WTC11 (cell line): ENCODE results near the gene PADI1. TPM values are rescaled to one million over a fixed set of nuclear protein-coding genes. Genes with fewer than 3 reads are reported as not detected.

Experiments used
- ATAC-seq: fragments of 200-7000 bp; cut with Tn5 transposase; 2 replicates; pipeline ENCODE4 v1.10.0; 2021; ENCODE audit warnings: mild to moderate bottlenecking, moderate library complexity
- CTCF ChIA-PET: fragments of 300-600 bp; sonication (Branson Sonifier 250); formaldehyde crosslinking; loops from one replicate; lab custom pipeline; 2021; ENCODE audit warnings: antibody characterized with exemption; lab: Charles Lee
- POLR2A ChIA-PET: fragments of 350-600 bp; sonication (Branson Sonifier 250); formaldehyde crosslinking; loops from one replicate; lab custom pipeline; 2021; ENCODE audit warnings: antibody characterized with exemption; lab: Charles Lee
- DNase-seq: peaks from one replicate; pipeline ENCODE4 v3.0.0; 2021; ENCODE audit warnings: low spot score
- H3K27ac Mint-ChIP-seq: 2 replicates; pipeline ENCODE4 v1.8.0; 2021; ENCODE audit warnings: mixed read lengths
- H3K27me3 Mint-ChIP-seq: 2 replicates; pipeline ENCODE4 v1.8.0; 2021; ENCODE audit warnings: low read depth, mild to moderate bottlenecking, moderate library complexity, mixed read lengths
- H3K36me3 Mint-ChIP-seq: 2 replicates; pipeline ENCODE4 v1.8.0; 2021; ENCODE audit warnings: mixed read lengths
- H3K4me1 Mint-ChIP-seq: 2 replicates; pipeline ENCODE4 v1.8.0; 2022; ENCODE audit warnings: mixed read lengths
- H3K4me3 Mint-ChIP-seq: 2 replicates; pipeline ENCODE4 v1.8.0; 2021; ENCODE audit warnings: mild to moderate bottlenecking, moderate library complexity, mixed read lengths
- H3K9me3 Mint-ChIP-seq: 2 replicates; pipeline ENCODE4 v1.8.0; 2021; ENCODE audit warnings: mixed read lengths
- CDX4 ChIP-seq: fragments of 250-450 bp; sonication (Bioruptor Pico); IDR thresholded peaks from 2 replicates; pipeline ENCODE4 v1.9.0; 2021; ENCODE audit warnings: moderate library complexity, mild to moderate bottlenecking, inconsistent platforms, borderline replicate concordance
- CREM ChIP-seq: sonication (generic); formaldehyde crosslinking; IDR thresholded peaks from 2 replicates; pipeline ENCODE4 v1.8.1; 2022; ENCODE audit warnings: mild to moderate bottlenecking, missing genetic modification reagents, moderate library complexity
- ELF4 ChIP-seq: sonication (generic); formaldehyde crosslinking; IDR thresholded peaks from 2 replicates; pipeline ENCODE4 v1.8.1; 2022; ENCODE audit warnings: low read depth, mild to moderate bottlenecking, moderate library complexity, missing genetic modification reagents
- HMGXB4 ChIP-seq: sonication (generic); formaldehyde crosslinking; IDR thresholded peaks from 2 replicates; pipeline ENCODE4 v1.8.1; 2023; ENCODE audit warnings: mild to moderate bottlenecking, moderate library complexity, missing genetic modification reagents
- IRF2 ChIP-seq: sonication (generic); formaldehyde crosslinking; IDR thresholded peaks from 2 replicates; pipeline ENCODE4 v1.8.0; 2022; ENCODE audit warnings: low read depth, missing genetic modification reagents, borderline replicate concordance
- JAZF1 ChIP-seq: fragments of 250-450 bp; sonication (Bioruptor Pico); IDR thresholded peaks from 2 replicates; pipeline ENCODE4 v1.9.0; 2021; ENCODE audit warnings: moderate library complexity, mild to moderate bottlenecking, inconsistent platforms
- JUN ChIP-seq: sonication (generic); formaldehyde crosslinking; IDR thresholded peaks from 2 replicates; pipeline ENCODE4 v1.8.0; 2023; ENCODE audit warnings: mild to moderate bottlenecking, missing genetic modification reagents
- MXD4 ChIP-seq: fragments of 250-450 bp; sonication (Bioruptor Pico); IDR thresholded peaks from 2 replicates; pipeline ENCODE4 v1.8.0; 2021; ENCODE audit warnings: mild to moderate bottlenecking, moderate library complexity, borderline replicate concordance
- NR3C1 ChIP-seq: sonication (generic); formaldehyde crosslinking; conservative IDR thresholded peaks from 2 replicates; pipeline ENCODE4 v1.8.1; 2023; ENCODE audit warnings: low read depth, mild to moderate bottlenecking, missing genetic modification reagents
- PRRX2 ChIP-seq: fragments of 250-450 bp; sonication (Bioruptor Pico); IDR thresholded peaks from 2 replicates; pipeline ENCODE4 v1.8.0; 2021; ENCODE audit warnings: mild to moderate bottlenecking
- RELA ChIP-seq: sonication (generic); formaldehyde crosslinking; IDR thresholded peaks from 2 replicates; pipeline ENCODE4 v1.8.1; 2022; ENCODE audit warnings: missing genetic modification reagents, mild to moderate bottlenecking, borderline replicate concordance
- SMAD3 ChIP-seq: sonication (generic); formaldehyde crosslinking; IDR thresholded peaks from 2 replicates; pipeline ENCODE4 v1.8.0; 2022; ENCODE audit warnings: missing genetic modification reagents, mild to moderate bottlenecking, borderline replicate concordance
- STAT6 ChIP-seq: sonication (generic); formaldehyde crosslinking; conservative IDR thresholded peaks from 2 replicates; pipeline ENCODE4 v1.8.1; 2023; ENCODE audit warnings: mild to moderate bottlenecking, low read depth, missing genetic modification reagents, moderate library complexity
- TCF7 ChIP-seq: sonication (generic); formaldehyde crosslinking; IDR thresholded peaks from 2 replicates; pipeline ENCODE4 v1.8.0; 2022; ENCODE audit warnings: mild to moderate bottlenecking, low read depth, missing genetic modification reagents, moderate library complexity
- USF2 ChIP-seq: sonication (generic); formaldehyde crosslinking; IDR thresholded peaks from 2 replicates; pipeline ENCODE4 v1.8.1; 2023; ENCODE audit warnings: mild to moderate bottlenecking, missing genetic modification reagents, moderate library complexity
- ZBTB21 ChIP-seq: sonication (generic); formaldehyde crosslinking; IDR thresholded peaks from 2 replicates; pipeline ENCODE4 v1.8.1; 2023; ENCODE audit warnings: mild to moderate bottlenecking, missing genetic modification reagents, borderline replicate concordance
- ZNF121 ChIP-seq: sonication (generic); formaldehyde crosslinking; IDR thresholded peaks from 2 replicates; pipeline ENCODE4 v1.8.0; 2023; ENCODE audit warnings: missing genetic modification reagents
- ZNF281 ChIP-seq: sonication (generic); formaldehyde crosslinking; IDR thresholded peaks from 2 replicates; pipeline ENCODE4 v1.8.0; 2023; ENCODE audit warnings: mild to moderate bottlenecking, missing genetic modification reagents
- ZNF416 ChIP-seq: fragments of 250-450 bp; sonication (Bioruptor Pico); IDR thresholded peaks from 2 replicates; pipeline ENCODE4 v1.9.0; 2021; ENCODE audit warnings: mild to moderate bottlenecking, inconsistent platforms
- ZNF512 ChIP-seq: sonication (generic); formaldehyde crosslinking; IDR thresholded peaks from 2 replicates; pipeline ENCODE4 v1.8.1; 2022; ENCODE audit warnings: missing genetic modification reagents, borderline replicate concordance
- total RNA-seq: library from RNA; stranded (reverse); gene quantifications from 3 replicates; pipeline ENCODE4 v1.2.3, GENCODE V29; 2021

Gene PADI1
- total RNA-seq, 1 experiment from 2014 or later, result 0.15 TPM

- no peak for TF ChIP-seq ELF4 (CRISPR knock-in tag)
- TF ChIP-seq CDX4 (CRISPR knock-in tag), result no peak
- no peak for TF ChIP-seq TCF7 (CRISPR knock-in tag)
- TF ChIP-seq ZNF512 (CRISPR knock-in tag), result no peak
- TF ChIP-seq STAT6 (CRISPR knock-in tag), result no peak
- TF ChIP-seq JAZF1 (CRISPR knock-in tag), result no peak
- TF ChIP-seq CREM (CRISPR knock-in tag), result no peak
- no peak for TF ChIP-seq NR3C1 (CRISPR knock-in tag)
- no peak for TF ChIP-seq SMAD3 (CRISPR knock-in tag)
- no peak for TF ChIP-seq MXD4 (CRISPR knock-in tag)
- TF ChIP-seq PRRX2, result no peak
Observed at GRCh38 chr1:17206196-17206595, 1.3 kb downstream of the PADI1 start (continued).

- POLR2A ChIA-PET, result no interaction called here
- TF ChIP-seq ZNF512 (CRISPR knock-in tag) (no peak), ZNF121 (no peak), JUN (no peak), ZBTB21 (CRISPR knock-in tag) (no peak), RELA (no peak), HMGXB4 (CRISPR knock-in tag) (no peak), ZNF416 (no peak), ZNF281 (no peak), IRF2 (no peak), USF2 (CRISPR knock-in tag) (no peak)
- TF ChIP-seq, all 79 proteins: peak for 0
- Mint-ChIP-seq H3K9me3 (no peaks in the 10 kb centered on the region), H3K4me3 (no peak overlapping the region), H3K27ac (no peak overlapping the region), H3K27me3 (peaks cover 2% of the 10 kb centered on the region; the same call in 1 of the 2 replicates), H3K4me1 (peaks cover 7% of the 10 kb centered on the region; the same call in 1 of the 2 replicates), H3K36me3 (no peaks in the 10 kb centered on the region)
- DNase-seq (no peak), ATAC-seq (no peak)
- CTCF ChIA-PET, result interaction anchor here (2.0 kb wide), 1 partner anchor 31 kb away, joined by 5 read pairs; no protein-coding TSS in a partner anchor
Observed at GRCh38 chr1:17207046-17207445, 2.1 kb downstream of the PADI1 start.
